ENCODE measurements around the gene C1QA.
"Not testable (repeated sequence)": the region's sequence is repeated elsewhere in the genome, so short reads cannot be mapped to it uniquely, and the experiment has no call there.

The C1QA gene

DNA sequence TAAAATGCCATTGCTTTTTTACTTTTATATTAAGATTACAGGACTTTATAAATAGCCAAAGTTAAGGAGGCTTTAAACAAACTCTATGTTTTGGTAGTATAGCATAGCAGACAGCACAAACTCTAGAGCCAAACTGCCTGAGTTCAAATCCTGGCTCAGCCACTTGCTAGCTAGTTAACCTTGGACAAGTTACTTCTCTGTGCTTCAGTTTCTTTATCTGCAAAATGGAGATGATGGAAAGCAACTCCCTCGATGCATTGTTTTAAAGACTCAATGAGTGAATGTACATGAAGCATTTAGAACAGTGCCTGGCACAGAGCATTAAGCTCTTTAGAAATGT is 38.0 kb downstream of the C1QA start:
- TF ChIP-seq, protein P1, sequence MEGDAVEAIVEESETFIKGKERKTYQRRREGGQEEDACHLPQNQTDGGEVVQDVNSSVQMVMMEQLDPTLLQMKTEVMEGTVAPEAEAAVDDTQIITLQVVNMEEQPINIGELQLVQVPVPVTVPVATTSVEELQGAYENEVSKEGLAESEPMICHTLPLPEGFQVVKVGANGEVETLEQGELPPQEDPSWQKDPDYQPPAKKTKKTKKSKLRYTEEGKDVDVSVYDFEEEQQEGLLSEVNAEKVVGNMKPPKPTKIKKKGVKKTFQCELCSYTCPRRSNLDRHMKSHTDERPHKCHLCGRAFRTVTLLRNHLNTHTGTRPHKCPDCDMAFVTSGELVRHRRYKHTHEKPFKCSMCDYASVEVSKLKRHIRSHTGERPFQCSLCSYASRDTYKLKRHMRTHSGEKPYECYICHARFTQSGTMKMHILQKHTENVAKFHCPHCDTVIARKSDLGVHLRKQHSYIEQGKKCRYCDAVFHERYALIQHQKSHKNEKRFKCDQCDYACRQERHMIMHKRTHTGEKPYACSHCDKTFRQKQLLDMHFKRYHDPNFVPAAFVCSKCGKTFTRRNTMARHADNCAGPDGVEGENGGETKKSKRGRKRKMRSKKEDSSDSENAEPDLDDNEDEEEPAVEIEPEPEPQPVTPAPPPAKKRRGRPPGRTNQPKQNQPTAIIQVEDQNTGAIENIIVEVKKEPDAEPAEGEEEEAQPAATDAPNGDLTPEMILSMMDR (IDR thresholded peaks at IDR 0.05; ENCODE audit: poor library complexity, severe bottlenecking) = peak; percentile 58
- H3K4me1 ChIP-seq (ENCODE audit: insufficient read depth, poor library complexity, severe bottlenecking) = no peaks in the 10 kb centered on the region
- ATAC-seq (ENCODE audit: low read depth) = no peak

DNA sequence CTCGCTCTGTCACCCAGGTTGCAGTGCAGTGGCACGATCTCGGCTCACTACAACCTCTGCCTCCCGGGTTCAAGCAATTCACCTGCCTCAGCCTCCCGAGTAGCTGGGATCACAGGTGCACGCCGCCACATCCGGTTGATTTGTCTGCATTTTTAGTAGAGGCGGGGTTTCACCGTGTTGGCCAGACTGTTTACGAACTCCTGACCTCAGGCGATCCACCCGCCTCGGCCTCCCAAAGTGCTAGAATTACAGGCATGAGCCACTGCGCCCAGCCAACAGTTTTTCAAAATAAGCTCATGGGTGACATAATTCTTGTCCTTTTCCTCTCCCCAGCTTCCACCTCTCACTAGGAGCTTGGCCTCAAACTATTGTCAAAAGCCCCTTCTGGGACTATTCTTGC is 39.7 kb downstream of the C1QA start:
- not testable (repeated sequence) for H3K27ac ChIP-seq (ENCODE audit: poor library complexity, severe bottlenecking); H3K27me3 ChIP-seq (ENCODE audit: insufficient read depth, poor library complexity, severe bottlenecking); H3K4me1 ChIP-seq (ENCODE audit: insufficient read depth, poor library complexity, severe bottlenecking); DNase-seq (ENCODE audit: low spot score); H3K4me3 ChIP-seq (ENCODE audit: severe bottlenecking); H3K9me3 ChIP-seq (ENCODE audit: severe bottlenecking); H3K36me3 ChIP-seq (ENCODE audit: low read depth); ATAC-seq (ENCODE audit: low read depth)

More for the DNA sequence above, 38.0 kb downstream of the C1QA start:
- DNase-seq (ENCODE audit: low spot score) = no peak
- H3K4me3 ChIP-seq (ENCODE audit: severe bottlenecking) = no peak overlapping the region
- H3K36me3 ChIP-seq (ENCODE audit: low read depth) = no peaks in the 10 kb centered on the region
- H3K9me3 ChIP-seq (ENCODE audit: severe bottlenecking) = no peaks in the 10 kb centered on the region
- peaks cover 4% of the 10 kb centered on the region for H3K27me3 ChIP-seq (ENCODE audit: insufficient read depth, poor library complexity, severe bottlenecking)
- H3K27ac ChIP-seq (ENCODE audit: poor library complexity, severe bottlenecking) = no peak overlapping the region

DNA sequence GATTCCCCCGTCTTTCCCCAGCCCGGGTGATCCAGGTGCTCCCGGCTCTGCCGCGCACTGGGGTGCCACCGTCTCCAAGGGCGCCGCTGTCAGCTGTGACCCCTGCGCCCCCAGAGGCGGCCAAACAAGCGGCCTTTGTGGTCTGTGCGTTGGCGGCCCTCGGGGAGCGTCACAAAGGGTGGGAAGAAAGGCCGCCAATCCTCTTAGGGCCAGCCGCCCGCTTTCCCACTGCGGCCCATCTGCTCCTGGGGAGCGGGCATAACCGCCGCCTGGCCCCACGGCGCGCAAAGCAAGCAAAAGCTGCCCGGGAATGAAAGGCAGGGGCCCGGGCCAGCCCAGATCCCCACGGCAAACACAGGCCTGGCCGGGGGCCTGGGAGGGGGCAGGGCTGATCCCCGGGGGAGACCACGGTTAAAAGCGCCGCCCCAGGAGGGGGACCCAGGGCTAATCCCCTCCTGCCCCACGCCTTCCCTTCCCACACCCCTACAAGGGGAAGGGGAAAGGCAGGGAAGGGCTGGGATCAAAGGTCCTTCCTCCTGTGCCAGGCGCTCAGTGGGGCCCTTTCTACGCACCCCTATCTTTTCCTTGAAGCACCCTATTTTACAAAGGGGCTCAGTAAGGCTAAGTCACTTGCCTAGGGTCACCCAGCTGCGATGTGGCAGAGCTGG is 40.6 kb downstream of the C1QA start:
- no peak overlapping the region for H3K4me3 ChIP-seq (ENCODE audit: severe bottlenecking)
- DNase-seq (ENCODE audit: low spot score) (no peak), ATAC-seq (ENCODE audit: low read depth) (no peak)
- no peaks in the 10 kb centered on the region for H3K9me3 ChIP-seq (ENCODE audit: severe bottlenecking)
- no peaks in the 10 kb centered on the region for H3K4me1 ChIP-seq (ENCODE audit: insufficient read depth, poor library complexity, severe bottlenecking)
- no peaks in the 10 kb centered on the region for H3K27me3 ChIP-seq (ENCODE audit: insufficient read depth, poor library complexity, severe bottlenecking)
- TF ChIP-seq, protein P1 (IDR thresholded peaks at IDR 0.05; ENCODE audit: poor library complexity, severe bottlenecking) = no peak
- H3K36me3 ChIP-seq (ENCODE audit: low read depth) = no peaks in the 10 kb centered on the region
- no peak overlapping the region for H3K27ac ChIP-seq (ENCODE audit: poor library complexity, severe bottlenecking)

DNA sequence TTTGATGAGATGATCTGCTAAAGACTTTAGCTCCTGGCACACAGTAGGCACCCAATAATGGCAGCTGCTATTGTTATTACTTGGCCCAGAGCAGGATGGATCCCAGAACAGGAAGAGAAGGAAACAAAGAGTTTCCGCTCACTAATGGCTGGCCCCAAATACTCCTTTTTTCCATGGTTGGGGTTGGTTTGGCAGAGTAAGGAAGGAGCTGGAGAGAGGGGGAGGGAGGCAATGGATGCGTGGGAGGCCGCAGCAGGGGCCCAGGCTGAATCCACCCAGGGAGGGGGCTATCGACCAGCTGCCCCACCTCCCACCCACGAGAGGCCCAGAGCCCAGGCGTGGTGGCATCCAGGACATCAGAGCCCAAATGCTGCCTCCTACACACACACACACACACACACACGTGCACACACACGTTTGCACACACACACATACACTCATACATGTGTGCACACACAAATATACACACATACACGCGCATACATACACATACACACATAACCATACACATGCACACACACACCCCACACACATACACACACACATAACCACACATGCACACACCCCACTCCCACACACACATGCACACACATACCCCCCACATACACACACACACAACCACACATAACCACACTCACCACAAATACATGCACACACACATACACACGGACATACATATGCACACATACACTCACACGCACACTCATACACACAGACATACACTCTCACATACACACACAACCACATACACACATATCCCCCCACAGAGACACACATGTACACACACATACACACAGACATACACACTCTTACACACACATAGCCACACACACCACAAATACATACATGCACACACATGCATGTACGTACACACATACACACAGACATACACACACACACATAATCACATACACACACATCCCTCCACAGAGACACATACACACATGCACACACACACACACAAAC is 41.8 kb downstream of the C1QA start:
- Histone ChIP-seq H3K9me3 (ENCODE audit: severe bottlenecking) (no peaks in the 10 kb centered on the region), H3K27ac (ENCODE audit: poor library complexity, severe bottlenecking) (no peak overlapping the region), H3K36me3 (ENCODE audit: low read depth) (no peaks in the 10 kb centered on the region), H3K4me3 (ENCODE audit: severe bottlenecking) (no peak overlapping the region), H3K4me1 (ENCODE audit: insufficient read depth, poor library complexity, severe bottlenecking) (no peaks in the 10 kb centered on the region), H3K27me3 (ENCODE audit: insufficient read depth, poor library complexity, severe bottlenecking) (no peaks in the 10 kb centered on the region)
- TF ChIP-seq, protein P1 (IDR thresholded peaks at IDR 0.05; ENCODE audit: poor library complexity, severe bottlenecking) = no peak
- no peak for DNase-seq (ENCODE audit: low spot score)
- ATAC-seq (ENCODE audit: low read depth) = no peak

DNA sequence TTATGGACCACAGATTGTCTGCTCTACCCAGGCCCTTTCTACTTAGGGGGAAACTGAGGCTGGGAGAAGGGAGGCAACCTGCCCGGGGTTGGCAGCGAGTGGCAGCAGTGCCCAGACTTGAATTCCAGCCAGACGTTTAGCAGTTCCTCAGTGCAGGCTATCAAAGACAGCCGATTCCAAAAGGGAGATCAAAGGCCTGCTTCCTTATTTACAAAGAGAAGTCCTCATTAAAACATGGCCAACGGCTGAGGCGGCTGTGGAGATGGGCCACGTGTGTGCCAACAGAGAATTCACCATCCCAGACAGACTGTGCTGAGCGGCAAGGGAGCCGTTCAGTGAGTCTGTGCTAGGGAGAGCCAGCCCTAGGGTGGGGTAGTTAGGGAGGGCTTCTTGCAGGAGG is 44.3 kb downstream of the C1QA start:
- Histone ChIP-seq H3K36me3 (ENCODE audit: low read depth) (no peaks in the 10 kb centered on the region), H3K9me3 (ENCODE audit: severe bottlenecking) (no peaks in the 10 kb centered on the region), H3K27ac (ENCODE audit: poor library complexity, severe bottlenecking) (no peak overlapping the region), H3K4me3 (ENCODE audit: severe bottlenecking) (no peak overlapping the region), H3K27me3 (ENCODE audit: insufficient read depth, poor library complexity, severe bottlenecking) (no peaks in the 10 kb centered on the region), H3K4me1 (ENCODE audit: insufficient read depth, poor library complexity, severe bottlenecking) (no peaks in the 10 kb centered on the region)
- no peak for DNase-seq (ENCODE audit: low spot score)
- TF ChIP-seq, protein P1 (IDR thresholded peaks at IDR 0.05; ENCODE audit: poor library complexity, severe bottlenecking) = no peak
- no peak for ATAC-seq (ENCODE audit: low read depth)

Measured in RWPE2 (cell line).